HG03565 (cell line): Measurements from ENCODE around the gene ANKRD55.

Experiments used
- ATAC-seq: cut with Tn5 transposase; IDR thresholded peaks from one replicate; pipeline ENCODE4 v1.9.1; 2021; ENCODE audit warnings: mild to moderate bottlenecking, moderate library complexity; ENCODE audit not compliant: unreplicated experiment

The ANKRD55 gene

GRCh38 chr5:56055287-56055686, 177.8 kb downstream of the ANKRD55 start:
- ATAC-seq = no peak

GRCh38 chr5:56054666-56055065, 178.5 kb downstream of the ANKRD55 start:
- ATAC-seq = no peak

- ATAC-seq = no peak
Measured at GRCh38 chr5:56053363-56053762, 179.8 kb downstream of the ANKRD55 start.

- no peak for ATAC-seq
Measured at GRCh38 chr5:56052735-56053134, 180.4 kb downstream of the ANKRD55 start.

- ATAC-seq = no peak
Measured at GRCh38 chr5:56050551-56051255, 182.4 kb downstream of the ANKRD55 start.
